Activated naive CD8-positive, alpha-beta T cell (primary cell): ENCODE results near the gene ELOVL7.
"Not testable (repeated sequence)": the region's sequence is repeated elsewhere in the genome, so short reads cannot be mapped to it uniquely, and the experiment has no call there.

Experiments
- H3K27ac Mint-ChIP-seq: one replicate; pipeline ENCODE4 v1.8.0; 2021; ENCODE audit warnings: mixed read lengths
- H3K27me3 Mint-ChIP-seq: one replicate; pipeline ENCODE4 v1.8.0; 2021; ENCODE audit warnings: mixed read lengths
- H3K36me3 Mint-ChIP-seq: one replicate; pipeline ENCODE4 v1.8.0; 2021; ENCODE audit warnings: mixed read lengths
- H3K4me1 Mint-ChIP-seq: one replicate; pipeline ENCODE4 v1.8.0; 2021; ENCODE audit warnings: low read depth, mixed read lengths
- H3K4me3 Mint-ChIP-seq: one replicate; pipeline ENCODE4 v1.8.0; 2021; ENCODE audit warnings: mild to moderate bottlenecking, mixed read lengths
- H3K9me3 Mint-ChIP-seq: one replicate; pipeline ENCODE4 v1.8.0; 2021; ENCODE audit warnings: low read depth, mixed read lengths

ELOVL7 gene

DNA sequence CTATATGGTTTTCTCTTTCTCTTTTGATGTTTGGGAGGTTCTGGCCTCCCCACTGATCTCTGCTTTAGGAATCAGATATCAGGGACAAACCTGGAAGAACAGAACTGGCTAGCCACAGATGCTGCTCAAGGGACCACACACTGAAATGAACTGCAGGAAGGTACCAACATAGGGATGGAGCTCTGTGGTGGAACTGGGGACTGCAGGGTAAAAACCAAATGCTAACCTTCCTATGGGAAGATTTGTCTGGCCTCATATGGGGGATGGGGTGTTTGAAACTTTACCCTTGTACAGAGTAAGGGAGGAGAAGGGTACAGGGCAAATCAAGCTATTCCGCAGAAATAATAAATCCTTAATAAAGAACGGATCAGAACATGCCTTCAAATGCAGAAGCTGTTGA is 49.4 kb downstream of the ELOVL7 start:
- no peaks in the 10 kb centered on the region for H3K9me3 Mint-ChIP-seq
- no peaks in the 10 kb centered on the region for H3K4me1 Mint-ChIP-seq
- H3K4me3 Mint-ChIP-seq, result no peak overlapping the region
- H3K36me3 Mint-ChIP-seq, result no peaks in the 10 kb centered on the region
- H3K27ac Mint-ChIP-seq, result no peak overlapping the region
- peaks cover 3% of the 10 kb centered on the region for H3K27me3 Mint-ChIP-seq

DNA sequence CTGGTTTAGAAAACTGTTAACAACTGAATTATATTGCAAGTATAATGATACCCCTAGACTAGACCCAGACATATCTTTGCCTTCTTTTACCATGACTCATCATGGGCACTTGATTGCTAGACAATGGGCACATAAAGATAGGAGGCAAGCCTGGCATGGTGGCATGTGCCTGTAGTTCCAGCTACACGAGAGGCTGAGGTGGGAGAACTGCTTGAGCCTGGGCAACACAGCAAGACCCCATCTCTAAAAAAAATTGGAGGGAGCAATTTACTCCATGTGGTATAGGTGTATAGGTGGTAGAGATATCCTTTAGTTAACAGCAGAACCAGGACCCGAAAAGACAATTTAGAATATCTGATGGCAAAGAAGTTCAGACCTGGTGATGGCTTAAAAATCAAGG is 51.6 kb downstream of the ELOVL7 start:
- Mint-ChIP-seq H3K4me3 (no peak overlapping the region), H3K36me3 (no peaks in the 10 kb centered on the region), H3K4me1 (no peaks in the 10 kb centered on the region), H3K27ac (no peak overlapping the region), H3K9me3 (no peaks in the 10 kb centered on the region), H3K27me3 (peaks cover 3% of the 10 kb centered on the region)

DNA sequence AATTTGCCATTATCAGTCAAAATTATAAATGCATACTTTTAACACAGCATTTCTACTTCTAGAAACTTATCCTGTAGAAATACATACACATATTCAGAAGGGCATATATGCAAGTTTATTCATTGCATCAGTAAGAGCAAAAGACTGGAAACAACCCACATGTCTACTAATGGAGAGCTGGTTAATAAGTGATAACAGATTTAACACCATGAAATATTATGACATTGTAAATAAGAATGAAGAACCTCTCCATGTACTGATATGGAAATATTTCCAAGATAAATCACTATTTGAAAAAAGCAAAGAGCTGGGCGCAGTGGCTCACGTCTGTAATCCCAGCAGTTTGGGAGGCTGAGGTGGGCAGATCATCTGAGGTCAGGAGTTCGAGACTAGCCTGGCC is 54.5 kb downstream of the ELOVL7 start:
- Mint-ChIP-seq H3K4me3 (no peak overlapping the region), H3K27ac (no peak overlapping the region), H3K36me3 (no peaks in the 10 kb centered on the region), H3K27me3 (peaks cover 6% of the 10 kb centered on the region), H3K4me1 (no peaks in the 10 kb centered on the region), H3K9me3 (no peaks in the 10 kb centered on the region)

DNA sequence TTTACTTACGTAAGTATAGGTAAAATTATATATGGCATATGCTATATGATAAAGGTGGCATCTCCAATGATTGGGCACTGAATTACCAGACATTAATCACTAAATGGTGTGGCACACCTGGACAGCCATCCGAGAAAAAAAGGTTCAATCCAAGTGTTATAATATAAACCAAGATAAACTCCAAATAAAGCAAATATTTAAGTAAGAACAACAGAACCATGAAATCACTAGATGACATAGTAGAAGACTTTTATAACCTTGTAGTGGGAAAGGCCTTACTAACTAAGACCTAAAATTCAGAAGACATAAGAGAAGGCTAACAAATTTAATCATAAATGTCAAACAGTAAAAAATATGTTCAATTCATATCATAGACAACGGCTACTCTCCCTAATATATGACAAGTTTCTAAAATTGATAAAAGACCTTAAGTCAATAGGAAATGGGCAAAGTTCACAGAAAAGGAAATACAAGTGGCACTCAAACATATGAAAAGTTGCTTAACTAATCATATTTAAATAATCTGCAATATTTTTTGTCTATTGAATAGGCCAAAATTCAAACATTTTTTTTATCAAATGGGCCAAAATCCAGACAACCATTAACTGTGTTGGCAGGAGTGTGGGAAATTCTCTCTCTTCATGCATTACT is 55.1 kb downstream of the ELOVL7 start:
- H3K36me3 Mint-ChIP-seq, result no peaks in the 10 kb centered on the region
- H3K27ac Mint-ChIP-seq, result no peak overlapping the region
- H3K4me3 Mint-ChIP-seq, result no peak overlapping the region
- no peaks in the 10 kb centered on the region for H3K4me1 Mint-ChIP-seq
- peaks cover 5% of the 10 kb centered on the region for H3K27me3 Mint-ChIP-seq
- H3K9me3 Mint-ChIP-seq, result no peaks in the 10 kb centered on the region

DNA sequence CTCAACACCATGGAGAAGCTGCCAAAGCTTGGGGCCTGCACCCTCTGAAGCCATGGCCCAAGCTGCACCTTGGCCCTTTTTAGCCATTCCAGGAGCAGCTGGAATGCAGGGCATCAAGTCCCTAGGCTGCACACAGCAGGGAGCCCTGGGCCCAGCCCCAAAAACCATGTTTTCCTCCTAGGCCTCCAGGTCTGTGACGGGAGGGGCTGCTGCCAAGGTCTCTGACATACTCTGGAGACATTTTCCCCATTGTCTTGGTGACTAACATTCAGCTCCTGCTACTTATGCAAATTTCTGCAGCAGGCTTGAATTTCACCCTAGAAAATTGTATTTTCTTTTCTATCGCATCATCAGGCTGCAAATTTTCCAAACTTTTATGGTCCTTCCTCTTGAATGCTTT is 64.6 kb downstream of the ELOVL7 start:
- Mint-ChIP-seq H3K27ac (no peak overlapping the region), H3K4me3 (no peak overlapping the region), H3K36me3 (no peaks in the 10 kb centered on the region)

DNA sequence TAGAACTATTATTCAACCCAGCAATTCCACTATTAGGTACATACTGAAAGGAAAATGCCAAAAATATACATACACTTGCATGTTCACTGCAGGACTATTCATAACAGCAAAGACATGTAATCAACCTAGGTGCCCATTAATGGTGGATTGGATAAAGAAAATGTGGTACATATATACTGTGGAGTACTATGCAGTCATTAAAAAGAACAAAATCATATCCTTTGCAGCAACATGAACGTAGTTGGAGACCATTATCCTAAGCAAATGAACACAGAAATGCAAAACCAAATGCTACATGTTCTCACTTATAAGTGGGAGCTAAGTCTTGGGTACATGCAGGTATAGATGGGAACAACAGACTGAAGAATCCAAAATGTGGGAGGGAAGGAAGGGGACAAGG is 67.7 kb downstream of the ELOVL7 start:
- peaks cover 2% of the 10 kb centered on the region for H3K27me3 Mint-ChIP-seq
- no peak overlapping the region for H3K4me3 Mint-ChIP-seq
- H3K4me1 Mint-ChIP-seq, result no peaks in the 10 kb centered on the region
- no peaks in the 10 kb centered on the region for H3K9me3 Mint-ChIP-seq
- no peak overlapping the region for H3K27ac Mint-ChIP-seq
- no peaks in the 10 kb centered on the region for H3K36me3 Mint-ChIP-seq

More for the DNA sequence above, 64.6 kb downstream of the ELOVL7 start:
- no peaks in the 10 kb centered on the region for H3K4me1 Mint-ChIP-seq
- H3K27me3 Mint-ChIP-seq, result peaks cover 2% of the 10 kb centered on the region
- H3K9me3 Mint-ChIP-seq, result no peaks in the 10 kb centered on the region

DNA sequence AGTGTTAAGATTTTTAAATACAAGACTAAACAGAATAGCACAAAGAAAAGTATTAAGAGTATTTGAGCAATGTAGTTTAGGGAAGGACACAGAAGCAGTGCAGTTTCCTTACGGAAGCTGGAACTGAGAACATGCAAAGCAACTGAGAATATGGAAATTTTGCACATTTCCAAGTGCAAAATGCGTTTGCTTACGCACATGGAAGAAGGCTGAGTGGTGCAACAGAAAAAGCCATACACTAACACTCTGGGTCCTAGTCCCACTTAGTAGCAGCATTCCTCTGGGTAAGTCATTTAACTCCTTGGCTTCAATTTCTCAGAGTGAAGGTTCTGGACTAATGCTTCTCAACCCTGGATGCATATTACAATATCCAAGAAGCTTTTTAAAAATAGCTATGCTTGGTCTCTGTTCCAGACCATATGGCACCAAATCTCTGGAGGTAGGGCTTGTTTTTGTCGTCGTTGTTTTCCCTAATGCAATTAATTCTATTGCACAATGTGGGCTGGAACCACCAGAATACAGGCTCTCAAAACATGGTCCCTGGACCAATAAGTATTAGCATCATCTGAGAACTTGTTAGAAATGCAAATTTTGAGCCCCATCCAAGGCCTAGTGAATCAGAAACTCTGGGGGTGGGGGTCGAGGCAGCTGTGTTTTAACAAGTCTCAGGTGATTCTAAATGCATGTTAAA is 78.9 kb downstream of the ELOVL7 start:
- H3K4me3 Mint-ChIP-seq, result no peak overlapping the region
- no peaks in the 10 kb centered on the region for H3K4me1 Mint-ChIP-seq
- H3K27me3 Mint-ChIP-seq, result peaks cover 1% of the 10 kb centered on the region
- no peaks in the 10 kb centered on the region for H3K9me3 Mint-ChIP-seq
- H3K36me3 Mint-ChIP-seq, result no peaks in the 10 kb centered on the region
- no peak overlapping the region for H3K27ac Mint-ChIP-seq

DNA sequence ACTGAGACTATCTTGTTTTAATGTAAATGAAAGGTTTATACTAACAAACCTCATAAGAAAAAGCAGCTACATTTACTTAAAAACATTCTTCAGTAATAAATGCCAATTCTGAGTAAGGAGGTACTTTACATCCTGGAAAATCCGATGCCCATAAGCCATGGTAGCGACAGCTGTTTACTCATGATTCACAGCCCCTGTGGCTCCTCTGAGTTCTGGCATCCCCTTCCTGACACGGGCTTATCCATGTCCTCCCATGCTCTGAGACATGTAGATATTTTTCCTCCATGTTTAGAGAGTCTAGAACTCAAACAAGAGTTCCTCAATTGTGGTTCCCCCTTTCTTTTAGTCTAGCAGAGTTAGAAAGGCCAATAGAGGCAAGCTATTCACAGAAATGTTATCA is 81.0 kb downstream of the ELOVL7 start:
- Mint-ChIP-seq H3K9me3 (no peaks in the 10 kb centered on the region), H3K27ac (no peak overlapping the region), H3K27me3 (peaks cover 1% of the 10 kb centered on the region), H3K36me3 (no peaks in the 10 kb centered on the region), H3K4me1 (no peaks in the 10 kb centered on the region), H3K4me3 (no peak overlapping the region)

DNA sequence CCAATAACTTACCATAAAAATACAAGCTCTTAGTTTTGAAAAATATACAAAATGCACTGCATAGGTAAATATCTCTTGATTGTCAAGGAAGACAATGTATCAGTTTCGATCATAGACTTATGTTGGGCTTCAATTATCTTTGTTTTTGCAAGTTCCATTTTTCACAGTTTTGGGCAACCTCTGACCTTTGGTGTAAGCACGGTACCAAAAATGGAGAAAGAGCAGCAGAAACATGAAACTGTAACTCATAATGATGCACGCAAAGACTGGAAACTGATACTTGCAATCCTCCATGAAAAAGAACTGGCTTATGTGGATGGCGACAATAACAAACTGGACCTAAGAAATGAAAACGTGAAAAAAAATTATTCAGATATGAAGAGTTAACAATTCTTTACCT is 89.6 kb downstream of the ELOVL7 start:
- H3K27ac Mint-ChIP-seq, result no peak overlapping the region
- peaks cover 1% of the 10 kb centered on the region for H3K27me3 Mint-ChIP-seq
- no peaks in the 10 kb centered on the region for H3K9me3 Mint-ChIP-seq
- H3K4me1 Mint-ChIP-seq, result no peaks in the 10 kb centered on the region
- no peak overlapping the region for H3K4me3 Mint-ChIP-seq
- H3K36me3 Mint-ChIP-seq, result no peaks in the 10 kb centered on the region

DNA sequence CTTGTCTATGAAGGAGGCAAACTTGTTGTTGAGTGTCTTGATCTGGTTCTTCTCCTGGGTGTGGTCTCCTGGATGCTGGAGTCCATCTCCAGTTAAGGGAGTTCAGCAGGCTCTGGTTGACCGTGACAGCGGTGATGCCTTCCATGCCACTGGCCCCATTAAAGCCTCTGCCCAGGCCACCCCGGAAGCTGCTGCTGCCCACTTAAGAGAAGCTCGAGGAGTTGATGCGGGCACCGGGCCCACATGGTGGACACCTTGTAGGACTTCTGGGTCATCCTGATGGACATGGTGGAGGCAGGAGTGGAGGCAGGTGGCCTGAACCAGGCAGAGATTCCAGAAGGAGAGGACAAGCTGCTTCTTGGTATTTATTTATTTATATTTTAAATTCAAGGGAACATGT is 99.4 kb downstream of the ELOVL7 start:
- peaks cover 3% of the 10 kb centered on the region for H3K27me3 Mint-ChIP-seq
- no peaks in the 10 kb centered on the region for H3K4me1 Mint-ChIP-seq
- no peak overlapping the region for H3K27ac Mint-ChIP-seq
- peaks cover 2% of the 10 kb centered on the region for H3K36me3 Mint-ChIP-seq
- peaks cover 14% of the 10 kb centered on the region for H3K9me3 Mint-ChIP-seq
- no peak overlapping the region for H3K4me3 Mint-ChIP-seq

DNA sequence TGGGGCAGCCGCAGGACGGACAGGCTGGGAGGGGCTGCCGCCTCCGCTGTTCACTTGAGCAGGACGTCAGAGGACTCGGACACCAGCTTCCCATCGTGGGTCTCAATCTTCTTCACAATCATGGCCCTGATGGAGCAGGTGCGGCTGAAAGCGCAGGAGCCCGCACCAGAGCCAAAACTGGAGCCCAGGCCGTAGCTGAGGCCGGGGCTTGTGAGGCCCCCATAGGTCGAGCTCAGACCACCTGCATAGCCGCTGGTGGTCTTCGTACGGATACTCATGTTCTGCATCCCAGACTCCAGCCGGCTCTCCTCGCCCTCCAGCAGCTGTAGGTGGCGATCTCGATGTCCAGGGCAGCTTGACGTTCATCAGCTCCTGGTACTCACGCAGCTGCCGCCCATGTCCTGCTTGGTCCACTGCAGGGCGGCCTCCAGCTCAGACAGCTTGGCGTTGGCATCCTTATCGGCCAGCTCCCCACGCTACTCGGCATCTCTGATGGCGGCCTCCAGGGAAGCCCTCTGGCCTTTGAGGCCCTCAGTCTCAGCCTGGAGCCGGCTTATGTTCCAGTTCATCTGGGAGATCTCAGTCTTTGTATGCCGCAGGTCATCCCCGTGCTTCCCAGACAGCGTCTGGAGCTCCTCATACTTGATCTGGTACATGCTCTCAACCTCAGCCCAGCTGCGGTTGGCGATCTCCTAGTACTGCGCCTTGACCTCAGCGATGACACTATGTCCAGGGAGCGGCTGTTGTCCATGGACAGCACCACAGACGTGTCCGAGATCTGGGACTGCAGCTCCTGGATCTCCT is 100.4 kb downstream of the ELOVL7 start:
- H3K27ac Mint-ChIP-seq, result no peak overlapping the region
- no peak overlapping the region for H3K4me3 Mint-ChIP-seq
- H3K36me3 Mint-ChIP-seq, result peaks cover 2% of the 10 kb centered on the region
- H3K27me3 Mint-ChIP-seq, result peaks cover 3% of the 10 kb centered on the region
- peaks cover 14% of the 10 kb centered on the region for H3K9me3 Mint-ChIP-seq
- H3K4me1 Mint-ChIP-seq, result no peaks in the 10 kb centered on the region

DNA sequence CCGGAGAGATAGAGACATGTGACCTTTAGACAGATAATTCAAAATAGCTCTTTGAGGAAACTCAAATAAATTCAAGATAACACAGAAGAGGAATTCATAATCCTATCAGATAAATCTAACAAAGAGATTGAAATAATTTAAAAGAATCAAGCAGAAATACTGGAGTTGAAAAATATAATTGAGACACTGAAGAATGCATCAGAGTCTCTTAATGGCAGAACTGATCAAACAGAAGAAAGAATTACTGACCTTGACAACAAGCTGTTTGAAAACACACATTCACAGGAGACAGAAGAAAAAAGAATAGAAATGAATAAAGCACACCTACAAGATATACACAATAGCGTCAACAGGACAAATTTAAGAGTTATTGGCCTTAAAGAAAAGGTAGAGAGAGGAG is 103.7 kb downstream of the ELOVL7 start:
- no peak overlapping the region for H3K27ac Mint-ChIP-seq
- peaks cover 14% of the 10 kb centered on the region for H3K9me3 Mint-ChIP-seq
- no peak overlapping the region for H3K4me3 Mint-ChIP-seq
- H3K4me1 Mint-ChIP-seq, result no peaks in the 10 kb centered on the region
- no peaks in the 10 kb centered on the region for H3K27me3 Mint-ChIP-seq
- H3K36me3 Mint-ChIP-seq, result peaks cover 2% of the 10 kb centered on the region

DNA sequence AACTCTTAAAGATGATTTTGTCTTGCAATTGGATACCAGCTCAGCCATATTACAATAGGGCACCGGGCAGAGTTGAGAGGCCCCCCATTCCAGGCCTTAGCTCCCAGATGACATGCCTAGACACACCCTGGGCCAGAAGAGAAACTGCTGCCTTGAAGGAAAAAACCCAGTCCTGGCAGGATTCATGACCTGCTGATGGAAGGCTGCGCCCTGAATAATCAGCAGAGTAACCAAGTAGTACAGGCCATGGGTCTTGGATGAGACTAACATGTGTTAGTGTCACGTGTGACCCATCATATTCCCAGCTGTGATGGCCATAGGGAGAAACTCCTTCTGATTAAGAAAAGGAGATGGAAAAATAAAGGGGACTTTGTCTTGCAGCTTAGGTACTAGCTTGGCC is 105.1 kb downstream of the ELOVL7 start:
- H3K4me3 Mint-ChIP-seq, result no peak overlapping the region
- H3K27me3 Mint-ChIP-seq, result no peaks in the 10 kb centered on the region
- H3K27ac Mint-ChIP-seq, result no peak overlapping the region
- H3K36me3 Mint-ChIP-seq, result peaks cover 2% of the 10 kb centered on the region
- H3K9me3 Mint-ChIP-seq, result peaks cover 14% of the 10 kb centered on the region
- H3K4me1 Mint-ChIP-seq, result no peaks in the 10 kb centered on the region

DNA sequence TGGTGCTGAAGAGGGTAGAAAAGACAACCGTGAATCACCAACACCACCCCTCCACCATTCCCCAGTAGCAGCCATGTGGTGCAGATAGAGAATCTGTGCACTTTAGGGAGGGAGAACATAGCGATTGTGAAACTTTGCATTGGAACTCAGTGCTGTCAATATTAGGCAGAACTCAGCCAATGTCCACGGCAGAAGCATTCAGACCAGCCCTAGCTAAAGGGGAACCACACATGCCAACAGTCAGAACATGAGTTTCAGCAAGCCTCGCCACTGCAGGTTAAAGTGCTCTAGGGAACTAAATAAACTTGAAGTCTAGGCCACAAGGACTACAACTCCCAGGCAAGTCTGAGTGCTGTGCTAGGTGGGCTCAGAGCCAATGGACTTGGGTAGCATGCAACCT is 105.6 kb downstream of the ELOVL7 start:
- peaks cover 2% of the 10 kb centered on the region for H3K36me3 Mint-ChIP-seq
- H3K4me3 Mint-ChIP-seq, result no peak overlapping the region
- H3K27me3 Mint-ChIP-seq, result no peaks in the 10 kb centered on the region
- H3K9me3 Mint-ChIP-seq, result peaks cover 14% of the 10 kb centered on the region
- H3K4me1 Mint-ChIP-seq, result no peaks in the 10 kb centered on the region
- no peak overlapping the region for H3K27ac Mint-ChIP-seq

DNA sequence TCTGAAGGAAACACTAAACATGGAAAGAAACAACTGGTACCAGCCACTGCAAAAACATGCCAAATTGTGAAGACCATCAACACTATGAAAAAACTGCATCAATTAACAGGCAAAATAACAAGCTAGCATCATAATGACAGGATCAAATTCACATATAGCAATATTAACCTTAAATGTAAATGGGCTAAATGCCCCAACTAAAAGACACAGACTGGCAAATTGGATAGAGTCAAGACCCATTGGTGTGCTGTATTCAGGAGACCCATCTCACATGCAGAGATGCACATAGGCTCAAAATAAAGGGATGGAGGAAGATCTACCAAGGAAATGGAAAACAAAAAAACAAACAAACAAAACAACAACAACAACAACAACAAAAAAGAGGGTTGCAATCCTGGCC is 113.2 kb downstream of the ELOVL7 start:
- not testable (repeated sequence) for H3K27me3 Mint-ChIP-seq, H3K9me3 Mint-ChIP-seq, H3K4me1 Mint-ChIP-seq, H3K36me3 Mint-ChIP-seq, H3K4me3 Mint-ChIP-seq, H3K27ac Mint-ChIP-seq
